ENCODE data around the gene DOK4.

Gene DOK4

GRCh38 chr16:57485916-57486857, at the start of gene DOK4:
Gene DOK4, minus strand, starts transcription at chr16:57486493. Its CDS starts 6,986 bp downstream, at chr16:57479507.
- no peaks in the 10 kb centered on the region for H3K27me3 ChIP-seq (ENCODE audit: control insufficient read depth in 1 of 2, insufficient read depth in 2 of 2, low read length in 2 of 2)
- H3K4me3 ChIP-seq (ENCODE audit: low read length in 2 of 2): peak within 1 kb of the TSS; percentile 73 to 87
- no peak within 1 kb of the TSS for H3K27ac ChIP-seq (ENCODE audit: low read length)
- no peaks in the 10 kb centered on the region for H3K9me3 ChIP-seq (ENCODE audit: control insufficient read depth in 2 of 2, low read length in 2 of 2)
- H3K4me1 ChIP-seq (ENCODE audit: control insufficient read depth, insufficient read depth, low read length): peaks cover 22% of the 10 kb centered on the region
- H3K9ac ChIP-seq (ENCODE audit: low read length in 2 of 2): peak within 1 kb of the TSS; percentile 64 to 80
- no peaks in the 10 kb centered on the region for H3K36me3 ChIP-seq (ENCODE audit: control insufficient read depth in 2 of 2, insufficient read depth in 2 of 2, low read length in 2 of 2)

GRCh38 chr16:57535680-57536305, 49.5 kb upstream of the DOK4 start:
- Histone ChIP-seq H3K36me3 (ENCODE audit: control insufficient read depth in 2 of 2, insufficient read depth in 2 of 2, low read length in 2 of 2) (no peaks in the 10 kb centered on the region), H3K27me3 (ENCODE audit: control insufficient read depth in 1 of 2, insufficient read depth in 2 of 2, low read length in 2 of 2) (no peaks in the 10 kb centered on the region), H3K4me3 (ENCODE audit: low read length in 2 of 2) (peak overlapping the region; percentile 92 to 95), H3K27ac (ENCODE audit: low read length) (peak overlapping the region; percentile 64), H3K9ac (ENCODE audit: low read length in 2 of 2) (peak overlapping the region; percentile 79 to 90), H3K4me1 (ENCODE audit: control insufficient read depth, insufficient read depth, low read length) (peaks cover 41% of the 10 kb centered on the region), H3K9me3 (ENCODE audit: control insufficient read depth in 2 of 2, low read length in 2 of 2) (no peaks in the 10 kb centered on the region)

- Histone ChIP-seq H3K9me3 (ENCODE audit: control insufficient read depth in 2 of 2, low read length in 2 of 2) (no peaks in the 10 kb centered on the region), H3K9ac (ENCODE audit: low read length in 2 of 2) (peak overlapping the region in 1 of 2 donors; percentile 79), H3K4me1 (ENCODE audit: control insufficient read depth, insufficient read depth, low read length) (peaks cover 48% of the 10 kb centered on the region), H3K4me3 (ENCODE audit: low read length in 2 of 2) (peak overlapping the region; percentile 92 to 95), H3K36me3 (ENCODE audit: control insufficient read depth in 2 of 2, insufficient read depth in 2 of 2, low read length in 2 of 2) (no peaks in the 10 kb centered on the region), H3K27me3 (ENCODE audit: control insufficient read depth in 1 of 2, insufficient read depth in 2 of 2, low read length in 2 of 2) (no peaks in the 10 kb centered on the region), H3K27ac (ENCODE audit: low read length) (peak overlapping the region; percentile 24)
These were observed 48.8 kb upstream of the DOK4 start for GRCh38 chr16:57534881-57535658.

- Histone ChIP-seq H3K9me3 (ENCODE audit: control insufficient read depth in 2 of 2, low read length in 2 of 2) (no peaks in the 10 kb centered on the region), H3K36me3 (ENCODE audit: control insufficient read depth in 2 of 2, insufficient read depth in 2 of 2, low read length in 2 of 2) (no peaks in the 10 kb centered on the region), H3K4me3 (ENCODE audit: low read length in 2 of 2) (peak overlapping the region in 1 of 2 donors; percentile 54), H3K4me1 (ENCODE audit: control insufficient read depth, insufficient read depth, low read length) (peaks cover 53% of the 10 kb centered on the region), H3K9ac (ENCODE audit: low read length in 2 of 2) (no peak overlapping the region), H3K27ac (ENCODE audit: low read length) (peak overlapping the region; percentile 18), H3K27me3 (ENCODE audit: control insufficient read depth in 1 of 2, insufficient read depth in 2 of 2, low read length in 2 of 2) (no peaks in the 10 kb centered on the region)
These were observed 48.1 kb upstream of the DOK4 start for GRCh38 chr16:57534337-57534880.

GRCh38 chr16:57533431-57534336, 47.4 kb upstream of the DOK4 start:
- Histone ChIP-seq H3K27me3 (ENCODE audit: control insufficient read depth in 1 of 2, insufficient read depth in 2 of 2, low read length in 2 of 2) (no peaks in the 10 kb centered on the region), H3K9ac (ENCODE audit: low read length in 2 of 2) (no peak overlapping the region), H3K27ac (ENCODE audit: low read length) (peak overlapping the region; percentile 18), H3K36me3 (ENCODE audit: control insufficient read depth in 2 of 2, insufficient read depth in 2 of 2, low read length in 2 of 2) (no peaks in the 10 kb centered on the region), H3K4me1 (ENCODE audit: control insufficient read depth, insufficient read depth, low read length) (peaks cover 53% of the 10 kb centered on the region), H3K9me3 (ENCODE audit: control insufficient read depth in 2 of 2, low read length in 2 of 2) (no peaks in the 10 kb centered on the region), H3K4me3 (ENCODE audit: low read length in 2 of 2) (peak overlapping the region in 1 of 2 donors; percentile 54)

GRCh38 chr16:57532266-57532625, 46.0 kb upstream of the DOK4 start:
- Histone ChIP-seq H3K9me3 (ENCODE audit: control insufficient read depth in 2 of 2, low read length in 2 of 2) (no peaks in the 10 kb centered on the region), H3K36me3 (ENCODE audit: control insufficient read depth in 2 of 2, insufficient read depth in 2 of 2, low read length in 2 of 2) (peaks cover 3 to 4% of the 10 kb centered on the region in 2 donors), H3K4me3 (ENCODE audit: low read length in 2 of 2) (peak overlapping the region in 1 of 2 donors; percentile 57), H3K27me3 (ENCODE audit: control insufficient read depth in 1 of 2, insufficient read depth in 2 of 2, low read length in 2 of 2) (no peaks in the 10 kb centered on the region), H3K27ac (ENCODE audit: low read length) (peak overlapping the region; percentile 18), H3K4me1 (ENCODE audit: control insufficient read depth, insufficient read depth, low read length) (peaks cover 51% of the 10 kb centered on the region), H3K9ac (ENCODE audit: low read length in 2 of 2) (no peak overlapping the region)

GRCh38 chr16:57531635-57532265, 45.5 kb upstream of the DOK4 start:
- Histone ChIP-seq H3K36me3 (ENCODE audit: control insufficient read depth in 2 of 2, insufficient read depth in 2 of 2, low read length in 2 of 2) (peaks cover 3 to 4% of the 10 kb centered on the region in 2 donors), H3K27ac (ENCODE audit: low read length) (no peak overlapping the region), H3K9ac (ENCODE audit: low read length in 2 of 2) (no peak overlapping the region), H3K9me3 (ENCODE audit: control insufficient read depth in 2 of 2, low read length in 2 of 2) (no peaks in the 10 kb centered on the region), H3K4me3 (ENCODE audit: low read length in 2 of 2) (no peak overlapping the region), H3K4me1 (ENCODE audit: control insufficient read depth, insufficient read depth, low read length) (peaks cover 47% of the 10 kb centered on the region), H3K27me3 (ENCODE audit: control insufficient read depth in 1 of 2, insufficient read depth in 2 of 2, low read length in 2 of 2) (no peaks in the 10 kb centered on the region)

- Histone ChIP-seq H3K4me1 (ENCODE audit: control insufficient read depth, insufficient read depth, low read length) (peaks cover 46% of the 10 kb centered on the region), H3K36me3 (ENCODE audit: control insufficient read depth in 2 of 2, insufficient read depth in 2 of 2, low read length in 2 of 2) (peaks cover 3 to 4% of the 10 kb centered on the region in 2 donors), H3K27me3 (ENCODE audit: control insufficient read depth in 1 of 2, insufficient read depth in 2 of 2, low read length in 2 of 2) (no peaks in the 10 kb centered on the region), H3K4me3 (ENCODE audit: low read length in 2 of 2) (no peak overlapping the region), H3K27ac (ENCODE audit: low read length) (no peak overlapping the region), H3K9me3 (ENCODE audit: control insufficient read depth in 2 of 2, low read length in 2 of 2) (no peaks in the 10 kb centered on the region), H3K9ac (ENCODE audit: low read length in 2 of 2) (no peak overlapping the region)
These were observed 44.9 kb upstream of the DOK4 start for GRCh38 chr16:57531253-57531575.

- Histone ChIP-seq H3K9me3 (ENCODE audit: control insufficient read depth in 2 of 2, low read length in 2 of 2) (no peaks in the 10 kb centered on the region), H3K9ac (ENCODE audit: low read length in 2 of 2) (peak overlapping the region; percentile 51 to 62), H3K36me3 (ENCODE audit: control insufficient read depth in 2 of 2, insufficient read depth in 2 of 2, low read length in 2 of 2) (peaks cover 3 to 4% of the 10 kb centered on the region in 2 donors), H3K4me1 (ENCODE audit: control insufficient read depth, insufficient read depth, low read length) (peaks cover 46% of the 10 kb centered on the region), H3K27ac (ENCODE audit: low read length) (peak overlapping the region; percentile 83), H3K4me3 (ENCODE audit: low read length in 2 of 2) (no peak overlapping the region), H3K27me3 (ENCODE audit: control insufficient read depth in 1 of 2, insufficient read depth in 2 of 2, low read length in 2 of 2) (no peaks in the 10 kb centered on the region)
These were observed 44.4 kb upstream of the DOK4 start for GRCh38 chr16:57530522-57531252.
